ENCODE results near the gene TBX10.
A peak's percentile ranks its signal among the peaks of the same experiment; 100 is the strongest.
"Not testable (repeated sequence)": the region's sequence is repeated elsewhere in the genome, so short reads cannot be mapped to it uniquely, and the experiment has no call there.

Gene TBX10

DNA sequence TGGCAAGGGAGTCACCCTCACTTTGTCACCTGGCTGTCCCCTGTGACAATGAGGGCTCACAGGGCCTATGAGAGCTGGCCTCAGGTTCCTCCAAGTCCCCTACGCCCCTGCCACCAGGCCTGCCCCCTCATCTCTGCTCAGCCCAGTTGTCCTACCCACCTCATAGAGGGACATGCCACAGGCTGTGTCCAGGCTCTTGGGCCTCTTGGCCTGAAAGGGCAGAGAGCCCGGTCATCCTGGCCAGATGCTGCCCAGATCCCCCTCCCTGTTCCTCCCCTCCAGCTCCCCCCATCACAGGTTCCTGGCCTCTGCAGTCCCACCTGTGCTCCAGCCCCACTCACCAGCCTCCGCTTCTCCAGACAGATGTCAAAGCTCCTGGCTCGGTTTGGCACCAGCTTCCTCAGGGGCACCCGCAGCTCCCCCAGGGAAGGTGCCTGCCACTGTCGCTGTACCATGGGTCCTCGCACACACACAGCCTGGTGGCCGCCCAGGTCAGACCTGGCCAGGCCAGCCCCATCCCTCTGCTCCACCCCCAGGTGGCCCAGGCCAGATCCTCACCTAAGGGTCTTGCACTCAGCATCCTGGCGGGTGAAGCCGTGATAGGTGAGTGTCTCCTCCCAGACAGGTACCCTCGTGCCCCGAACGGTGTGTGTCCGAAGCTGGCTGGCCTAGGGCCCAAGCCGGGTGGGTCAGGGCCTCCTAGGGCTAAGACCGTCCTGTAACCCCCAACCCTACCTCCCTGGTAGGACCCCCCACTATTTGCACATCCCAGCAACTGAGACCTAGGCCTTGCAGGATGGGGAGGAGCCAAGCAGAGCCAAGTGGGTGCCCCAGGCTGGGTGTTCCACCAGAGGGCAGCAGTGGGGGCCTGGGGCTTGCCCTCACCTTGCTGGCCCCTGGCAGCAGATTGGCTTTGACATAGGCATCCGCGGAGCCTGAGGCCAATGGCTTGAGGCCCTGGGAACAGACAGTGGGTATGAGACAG, 24.5 kb downstream of the TBX10 start:
- DNase-seq = no peak

DNA sequence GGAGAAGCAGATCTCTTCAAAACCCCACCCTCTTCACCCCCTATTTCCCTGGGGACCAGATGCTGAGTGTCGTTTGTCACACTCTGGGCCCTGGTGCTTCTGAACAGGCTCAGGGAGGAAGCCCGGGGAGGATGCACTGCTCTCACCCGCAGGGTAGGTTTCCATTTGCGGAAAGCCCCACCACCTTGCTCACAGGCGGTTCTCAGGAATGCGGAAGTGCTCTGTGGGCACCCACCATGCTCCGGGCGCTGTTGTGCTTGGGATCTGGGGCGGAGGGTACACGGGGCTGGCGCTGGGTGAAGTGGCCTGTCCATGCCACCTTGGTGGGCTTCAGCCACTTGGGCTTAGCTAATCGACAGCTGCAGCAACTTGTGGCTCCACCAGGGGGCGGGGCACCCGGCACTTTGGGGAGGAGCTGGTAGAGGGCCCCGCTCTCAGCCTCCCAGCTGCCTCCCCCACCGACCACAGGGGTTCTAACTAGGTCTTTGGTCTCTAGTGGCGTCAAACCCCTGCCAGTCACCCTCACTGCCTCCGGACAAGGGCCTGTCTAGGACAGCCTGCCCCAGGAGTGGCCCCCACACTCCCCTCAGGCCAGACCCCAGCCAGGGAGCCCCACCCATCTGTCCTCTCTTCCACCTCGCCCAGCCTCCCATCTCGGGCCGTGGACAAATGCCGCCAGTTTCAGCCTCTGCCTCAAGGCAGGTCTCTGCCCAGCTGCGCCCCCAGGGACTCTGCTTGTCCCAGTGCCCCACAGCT, 25.4 kb downstream of the TBX10 start:
- peak; percentile 12 for DNase-seq

- DNase-seq = no peak
Observed at GRCh38 chr11:67613313-67613959, 26.1 kb downstream of the TBX10 start.

DNA sequence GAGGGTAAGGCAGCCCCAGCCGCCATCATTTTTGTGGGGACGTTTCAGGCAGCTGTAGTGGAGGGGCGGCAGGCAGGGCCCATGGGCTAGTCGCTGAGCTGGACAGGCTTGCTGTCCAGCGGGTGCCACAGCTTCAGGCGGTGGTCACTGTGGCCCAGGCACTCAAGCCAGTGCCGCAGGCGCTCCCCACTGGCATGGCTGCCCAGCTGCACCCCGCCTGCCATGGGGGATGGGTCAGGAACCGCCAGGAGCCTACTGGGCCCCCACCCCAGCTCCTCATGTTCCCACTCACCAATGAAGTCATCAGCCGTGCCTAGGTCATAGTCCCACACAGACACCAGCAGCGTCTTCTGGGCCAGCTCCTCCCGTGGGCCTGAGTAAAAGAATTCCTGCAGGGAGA, 26.8 kb downstream of the TBX10 start:
- no peak for DNase-seq

DNA sequence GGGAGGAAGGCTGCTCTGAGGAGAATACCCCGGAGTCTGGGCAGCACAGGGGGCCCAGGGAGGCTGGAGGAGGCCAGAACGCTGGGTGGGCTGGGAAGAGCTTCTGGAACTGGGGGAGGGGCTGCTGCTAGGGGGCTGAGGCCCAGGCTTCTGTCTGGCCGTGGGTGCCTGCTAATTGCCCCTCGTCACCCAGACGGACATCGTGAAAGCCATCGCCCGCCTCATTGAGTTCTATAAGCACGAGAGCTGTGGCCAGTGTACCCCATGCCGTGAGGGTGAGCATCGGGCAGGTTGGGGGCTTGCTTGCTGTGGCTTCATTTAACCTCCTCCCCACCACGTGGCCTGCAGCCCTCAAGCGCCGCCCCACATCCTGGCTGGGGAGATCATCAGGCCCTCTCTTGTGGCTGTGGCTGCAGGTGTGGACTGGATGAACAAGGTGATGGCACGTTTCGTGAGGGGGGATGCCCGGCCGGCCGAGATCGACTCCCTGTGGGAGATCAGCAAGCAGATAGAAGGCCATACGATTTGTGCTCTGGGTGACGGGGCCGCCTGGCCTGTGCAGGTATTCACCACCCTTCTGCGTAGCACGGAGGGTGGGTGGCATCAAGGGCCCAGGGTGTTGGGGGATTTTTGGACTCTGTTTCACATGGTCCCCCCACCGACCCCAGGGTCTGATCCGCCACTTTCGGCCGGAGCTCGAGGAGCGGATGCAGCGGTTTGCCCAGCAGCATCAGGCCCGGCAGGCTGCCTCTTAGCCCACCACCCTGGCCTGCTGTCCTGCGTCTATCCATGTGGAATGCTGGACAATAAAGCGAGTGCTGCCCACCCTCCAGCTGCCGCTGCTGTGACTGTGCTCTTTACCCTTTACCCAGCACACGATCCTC, 27.6 kb downstream of the TBX10 start:
- DNase-seq = no peak

DNA sequence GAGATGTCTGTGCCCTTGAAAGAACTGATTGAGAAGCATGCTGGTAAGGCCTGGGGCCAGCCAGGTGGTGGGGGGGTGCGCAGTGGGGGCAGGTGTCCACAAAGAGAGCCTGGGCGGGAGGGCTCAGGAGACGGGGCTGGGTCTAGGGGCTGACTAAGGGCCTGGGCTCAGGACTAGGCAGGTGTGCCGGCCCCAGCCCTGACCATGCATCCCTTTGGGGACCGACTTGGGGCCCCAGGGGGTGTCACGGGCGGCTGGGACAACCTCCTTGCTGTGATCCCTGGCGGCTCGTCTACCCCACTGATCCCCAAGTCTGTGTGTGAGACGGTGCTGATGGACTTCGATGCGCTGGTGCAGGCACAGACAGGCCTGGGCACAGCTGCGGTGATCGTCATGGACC, 28.4 kb downstream of the TBX10 start:
- DNase-seq = no peak

DNA sequence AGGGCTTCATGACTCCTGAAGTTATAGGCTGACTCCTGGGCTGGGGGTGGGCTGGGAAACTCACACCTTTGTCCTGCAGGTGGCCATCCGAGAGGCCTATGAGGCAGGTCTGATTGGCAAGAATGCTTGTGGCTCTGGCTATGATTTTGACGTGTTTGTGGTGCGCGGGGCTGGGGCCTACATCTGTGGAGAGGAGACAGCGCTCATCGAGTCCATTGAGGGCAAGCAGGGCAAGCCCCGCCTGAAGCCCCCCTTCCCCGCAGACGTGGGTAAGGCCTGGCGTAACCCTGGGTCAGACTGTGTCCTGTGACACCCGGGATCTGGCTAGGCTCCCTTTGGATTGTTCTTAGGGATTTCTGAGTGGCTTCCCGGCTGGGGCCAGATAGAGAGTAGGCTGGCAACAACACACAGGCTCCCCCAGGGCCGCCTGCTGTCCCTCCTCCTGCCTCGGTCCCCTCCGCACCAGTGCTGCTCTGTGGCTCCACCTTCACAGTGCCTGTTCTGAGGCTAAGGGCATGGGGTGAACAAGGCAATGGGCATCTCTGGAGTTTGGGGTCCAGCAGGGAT, 29.2 kb downstream of the TBX10 start:
- no peak for DNase-seq

DNA sequence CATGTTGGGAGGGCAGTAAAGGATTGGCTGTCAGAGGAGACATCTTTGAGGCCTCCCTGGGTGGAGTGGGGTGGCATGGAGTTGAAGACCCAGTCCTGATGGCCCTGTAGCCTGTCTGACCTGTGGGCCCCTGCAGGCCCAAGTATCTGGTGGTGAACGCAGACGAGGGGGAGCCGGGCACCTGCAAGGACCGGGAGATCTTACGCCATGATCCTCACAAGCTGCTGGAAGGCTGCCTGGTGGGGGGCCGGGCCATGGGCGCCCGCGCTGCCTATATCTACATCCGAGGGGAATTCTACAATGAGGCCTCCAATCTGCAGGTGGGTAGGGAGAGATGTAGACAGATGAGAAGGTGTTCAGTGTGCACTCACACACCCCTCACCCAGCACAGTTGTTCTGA, 30.2 kb downstream of the TBX10 start:
- no peak for DNase-seq

DNA sequence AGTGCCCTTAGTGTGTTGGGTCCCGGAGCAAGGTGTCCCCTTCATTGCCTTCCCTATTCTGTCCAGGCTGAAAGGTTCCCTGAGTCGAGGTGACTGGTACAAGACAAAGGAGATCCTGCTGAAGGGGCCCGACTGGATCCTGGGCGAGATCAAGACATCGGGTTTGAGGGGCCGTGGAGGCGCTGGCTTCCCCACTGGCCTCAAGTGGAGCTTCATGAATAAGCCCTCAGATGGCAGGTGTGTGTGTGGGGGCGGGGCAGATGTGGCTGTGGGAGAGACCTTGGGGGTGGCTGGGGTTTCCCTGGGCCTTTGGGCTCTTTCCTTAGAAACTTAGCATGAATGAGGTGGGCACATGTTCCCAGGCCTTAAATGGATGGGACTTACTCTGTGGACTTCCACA, 31.1 kb downstream of the TBX10 start:
- no peak for DNase-seq

DNA sequence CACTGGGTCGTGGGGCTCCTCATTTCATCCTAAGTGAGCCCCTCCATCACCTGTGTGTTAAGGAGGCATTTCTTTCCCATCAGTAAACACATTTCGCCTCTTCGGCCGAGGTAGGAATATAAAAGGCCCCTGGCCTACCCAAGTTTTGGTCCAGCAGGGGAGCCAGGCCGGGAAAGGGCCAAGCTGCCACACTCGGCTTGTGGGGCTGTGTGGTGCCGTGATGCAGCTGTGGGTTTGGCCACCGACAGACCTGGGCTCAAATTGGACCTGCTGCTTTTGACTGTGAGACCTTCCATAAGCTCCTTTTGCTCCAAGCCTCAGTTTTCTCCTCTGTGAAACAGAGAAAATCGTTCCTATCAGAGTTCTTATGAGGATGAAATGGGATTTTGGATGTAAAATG, 32.1 kb downstream of the TBX10 start:
- DNase-seq = no peak

- DNase-seq = peak; percentile 90
Observed at GRCh38 chr11:67606492-67607295, 32.9 kb downstream of the TBX10 start, which contains the start of gene NDUFV1. Gene NDUFV1 (plus strand): TSS chr11:67606936. CDS start chr11:67607005, 69 bp downstream.

- DNase-seq = no peak
Observed at GRCh38 chr11:67606093-67606491, 33.5 kb downstream of the TBX10 start.

GRCh38 chr11:67605231-67606011, 34.1 kb downstream of the TBX10 start:
- DNase-seq = no peak

GRCh38 chr11:67604815-67605214, 34.7 kb downstream of the TBX10 start:
- DNase-seq = no peak

GRCh38 chr11:67604119-67604518, 35.4 kb downstream of the TBX10 start:
- DNase-seq = not testable (repeated sequence)

GRCh38 chr11:67601098-67601497, 38.5 kb downstream of the TBX10 start:
- no peak for DNase-seq

DNA sequence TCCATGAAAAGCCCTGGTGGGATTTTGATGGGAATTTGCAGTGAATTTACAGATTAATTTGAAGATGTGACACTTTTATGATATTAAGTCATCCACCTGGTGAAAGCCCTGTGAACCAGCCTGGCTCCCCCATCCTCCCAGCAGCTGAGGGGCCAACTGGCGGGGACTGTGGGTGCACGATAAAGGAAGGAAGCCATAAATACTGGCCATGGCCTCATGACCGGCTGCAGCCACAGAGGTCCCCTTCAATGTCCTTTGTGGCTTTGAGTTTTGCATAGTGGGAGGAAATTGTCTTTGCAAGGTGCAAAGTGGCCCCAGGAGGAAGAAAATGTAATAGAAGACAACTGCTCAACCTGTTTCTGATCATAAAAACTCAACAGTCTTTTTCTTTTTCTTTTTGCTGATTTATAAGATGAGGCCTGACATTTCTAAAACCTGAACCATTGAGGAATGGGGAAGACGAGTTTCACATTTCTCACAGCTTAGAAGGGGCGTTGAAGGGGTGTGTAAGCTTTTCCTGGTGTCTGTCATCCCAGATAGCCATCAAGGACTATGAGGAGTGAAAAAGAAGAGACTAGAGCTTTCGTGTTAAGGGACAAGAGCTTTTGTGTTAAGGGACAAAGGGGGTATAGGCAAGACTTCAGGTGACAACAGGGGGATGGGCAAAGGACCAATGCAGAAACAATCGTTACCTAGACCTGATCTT, 39.1 kb downstream of the TBX10 start:
- no peak for DNase-seq

DNA sequence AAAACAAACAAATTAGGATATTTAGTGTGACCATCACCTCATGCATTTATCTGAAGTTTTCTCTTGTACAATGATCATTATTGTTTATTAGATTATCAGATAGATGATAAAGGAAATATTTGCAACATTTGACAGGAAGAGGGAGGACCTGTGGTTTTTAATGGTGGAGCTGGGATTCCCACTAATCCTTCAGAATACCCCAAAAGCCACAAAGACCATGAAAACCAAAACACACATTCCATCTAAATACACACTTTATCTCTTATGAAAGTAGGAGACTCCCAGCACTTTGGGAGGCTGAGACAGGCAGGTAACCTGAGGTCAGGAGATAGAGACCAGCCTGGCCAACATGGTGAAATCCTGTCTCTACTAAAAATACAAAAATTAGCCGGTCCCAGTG, 40.4 kb downstream of the TBX10 start:
- no peak for DNase-seq

DNA sequence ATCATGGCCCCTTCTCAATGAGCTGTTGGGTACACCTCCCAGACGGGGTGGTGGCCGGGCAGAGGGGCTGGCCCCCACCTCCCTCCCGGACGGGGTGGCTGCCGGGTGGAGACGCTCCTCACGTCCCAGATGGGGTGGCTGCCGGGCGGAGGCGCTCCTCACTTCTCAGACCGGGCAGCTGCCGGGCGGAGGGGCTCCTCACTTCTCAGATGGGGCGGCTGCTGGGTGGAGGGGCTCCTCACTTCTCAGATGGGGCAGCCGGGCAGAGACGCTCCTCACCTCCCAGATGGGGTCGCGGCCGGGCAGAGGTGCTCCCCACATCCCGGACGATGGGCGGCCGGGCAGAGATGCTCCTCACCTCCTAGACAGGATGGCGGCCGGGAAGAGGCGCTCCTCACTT, 41.6 kb downstream of the TBX10 start:
- not testable (repeated sequence) for DNase-seq

DNA sequence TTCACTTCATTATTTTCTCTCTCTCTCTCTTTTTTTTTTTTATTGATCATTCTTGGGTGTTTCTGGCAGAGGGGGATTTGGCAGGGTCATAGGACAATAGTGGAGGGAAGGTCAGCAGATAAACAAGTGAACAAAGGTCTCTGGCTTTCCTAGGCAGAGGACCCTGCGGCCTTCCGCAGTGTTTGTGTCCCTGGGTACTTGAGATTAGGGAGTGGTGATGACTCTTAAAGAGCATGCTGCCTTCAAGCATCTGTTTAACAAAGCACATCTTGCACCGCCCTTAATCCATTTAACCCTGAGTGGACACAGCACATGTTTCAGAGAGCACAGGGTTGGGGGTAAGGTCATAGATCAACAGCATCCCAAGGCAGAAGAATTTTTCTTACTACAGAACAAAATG, 42.1 kb downstream of the TBX10 start:
- not testable (repeated sequence) for DNase-seq

Data from HCEC 1CT (cell line).